NCI-H1436 (cell line): Measurements from ENCODE around the gene SEPHS1.

Source experiments
- DNase-seq: peaks from one replicate; lab custom pipeline; 2025; lab: John Stamatoyannopoulos, UW

Gene SEPHS1

DNA sequence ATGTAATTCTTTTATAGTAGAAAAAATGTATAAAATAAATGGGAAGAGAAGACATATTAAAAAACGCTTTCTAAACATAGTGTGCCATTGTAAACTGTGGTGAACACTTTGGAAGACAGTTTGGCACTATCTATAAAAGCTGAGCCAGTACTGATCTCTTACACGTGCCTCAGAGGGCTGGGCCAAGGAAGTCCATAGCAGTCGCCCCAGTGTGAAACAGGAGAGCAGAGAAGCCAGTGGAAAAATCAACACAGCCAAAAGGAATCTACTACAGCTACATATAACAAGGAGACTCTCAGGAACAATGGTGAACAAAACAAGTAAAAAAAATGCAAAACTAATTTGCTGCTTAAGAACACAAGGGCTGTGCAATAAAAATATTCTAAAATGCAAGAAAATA lies 20.6 kb downstream of the SEPHS1 start:
- no peak for DNase-seq

DNA sequence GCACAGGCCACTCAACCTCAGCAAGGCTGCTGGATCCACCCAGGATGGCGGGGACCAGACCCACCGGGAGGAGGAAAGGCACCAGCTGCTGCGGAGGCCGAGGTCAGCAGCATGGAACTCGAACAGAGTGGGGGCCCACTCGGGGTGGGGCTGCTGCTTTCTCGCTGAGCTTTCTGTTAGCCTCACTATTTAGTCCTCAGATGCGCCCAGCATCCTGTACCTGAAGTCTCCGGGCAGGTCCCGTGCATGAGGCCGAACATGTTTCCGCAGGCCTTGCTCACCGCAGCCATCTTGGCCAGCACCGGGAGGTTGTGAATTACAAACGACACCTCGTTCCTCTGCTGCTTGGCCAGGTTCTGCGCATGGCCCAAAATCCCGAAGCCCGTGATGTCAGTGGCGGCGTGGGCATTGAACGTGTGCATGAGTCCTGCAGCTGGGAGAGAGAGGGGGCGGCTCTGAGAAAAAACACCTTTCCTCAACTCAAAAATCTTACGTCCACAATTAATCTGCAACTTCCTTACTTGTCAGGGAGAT lies 25.4 kb downstream of the SEPHS1 start:
- no peak for DNase-seq

GRCh38 chr10:13321576-13321975 lies 26.5 kb downstream of the SEPHS1 start:
- no peak for DNase-seq

DNA sequence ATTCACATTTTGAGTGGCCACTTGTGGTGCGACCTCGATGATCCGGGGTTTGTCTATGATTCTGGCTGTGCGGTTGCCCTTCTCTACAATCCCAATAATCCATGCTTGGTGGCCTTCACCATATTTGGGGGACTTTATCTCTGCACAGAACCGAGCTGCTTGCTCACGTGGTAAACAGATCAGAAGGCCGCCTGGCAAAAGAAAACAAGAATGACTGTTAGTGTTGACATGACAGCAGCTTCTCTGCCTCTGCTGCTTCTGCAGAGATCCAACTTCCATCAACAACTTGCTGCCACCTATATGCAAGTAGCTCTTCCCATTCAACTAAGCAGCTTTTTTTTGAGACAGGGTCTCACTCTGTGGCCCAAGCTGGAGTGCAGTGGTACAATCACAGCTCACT lies 28.9 kb downstream of the SEPHS1 start:
- DNase-seq = no peak

DNA sequence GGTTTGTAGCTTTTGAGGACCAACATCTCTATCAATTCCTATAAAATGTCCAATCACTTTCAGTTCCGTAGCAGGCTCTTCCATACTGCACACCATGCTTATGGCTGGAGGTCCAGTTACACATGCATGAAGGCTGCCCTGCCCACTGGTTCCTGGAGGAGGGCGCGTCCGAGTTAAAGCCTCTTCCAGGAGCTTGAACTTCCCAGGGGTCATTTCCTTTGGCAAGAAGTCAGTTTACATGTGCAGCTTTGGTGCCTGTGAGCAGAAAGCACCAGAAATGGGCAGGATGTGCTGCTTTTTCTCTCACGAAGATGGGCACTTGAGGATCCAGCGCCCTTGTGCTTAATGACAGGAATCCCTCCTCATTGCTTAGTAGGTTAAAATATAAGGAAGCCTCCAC lies 30.6 kb downstream of the SEPHS1 start:
- DNase-seq = no peak

DNA sequence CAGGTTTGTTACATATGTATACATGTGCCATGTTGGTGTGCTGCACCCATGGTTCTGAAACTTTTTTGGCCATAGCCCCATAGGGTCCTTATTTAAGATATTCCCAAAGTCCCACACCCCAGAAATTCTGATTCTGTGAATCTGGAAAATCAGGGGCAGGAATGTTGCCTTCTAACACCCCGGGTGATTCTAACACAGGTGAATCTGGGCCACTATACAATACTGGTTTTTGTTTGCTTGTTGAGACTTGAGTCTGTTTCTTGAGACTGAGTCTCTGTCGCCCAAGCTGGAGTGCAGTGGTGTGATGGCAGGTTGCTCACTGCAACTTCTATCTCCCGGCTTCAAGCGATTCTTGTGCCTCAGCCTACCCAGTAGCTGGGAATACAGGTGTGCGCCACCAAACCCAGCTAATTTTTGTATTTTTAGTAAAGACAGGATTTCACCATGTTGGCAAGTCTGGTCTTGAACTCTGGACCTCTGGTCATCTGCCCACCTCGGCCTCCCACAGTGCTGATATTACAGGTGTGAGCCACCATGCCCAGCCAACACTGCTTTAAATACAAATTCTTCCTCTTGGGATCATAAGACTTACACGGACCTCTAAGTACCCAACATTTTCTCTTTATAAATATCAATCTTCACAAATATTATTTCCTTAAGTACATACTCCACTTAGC lies 31.3 kb downstream of the SEPHS1 start:
- no peak for DNase-seq

GRCh38 chr10:13315361-13315760 lies 32.7 kb downstream of the SEPHS1 start:
- no peak for DNase-seq

- no peak for DNase-seq
Measured at GRCh38 chr10:13311177-13311575, 36.9 kb downstream of the SEPHS1 start.

DNA sequence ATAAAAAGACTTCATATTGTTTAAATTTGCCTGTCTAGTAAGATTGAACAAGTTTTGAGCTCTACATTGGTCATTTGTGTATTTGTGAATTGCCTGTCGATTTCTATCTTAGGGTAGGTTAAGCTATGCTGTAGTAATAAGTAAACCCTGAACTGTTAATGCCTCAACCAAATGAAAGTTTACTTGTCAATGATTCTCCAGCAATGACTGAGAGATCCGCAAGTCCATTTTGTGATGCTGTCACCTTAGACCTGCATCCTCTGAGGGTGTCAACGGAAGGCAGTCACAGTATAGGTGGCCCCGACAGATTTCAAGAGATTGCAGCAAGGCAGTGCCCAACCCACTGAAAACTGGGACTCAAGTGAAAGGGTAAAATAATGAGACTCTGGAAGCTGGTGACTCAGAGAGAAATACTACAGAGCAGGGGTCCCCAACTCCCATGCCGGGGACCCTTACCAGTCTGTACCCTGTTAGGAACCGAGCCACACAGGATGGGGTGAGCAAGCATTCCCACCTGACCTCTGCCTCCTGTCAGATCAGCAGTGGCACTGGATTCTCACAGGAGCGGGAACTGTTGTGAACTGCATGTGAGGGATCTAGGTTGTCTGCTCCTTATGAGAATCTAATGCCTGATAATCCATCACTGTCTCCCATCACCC lies 37.4 kb downstream of the SEPHS1 start:
- no peak for DNase-seq

DNA sequence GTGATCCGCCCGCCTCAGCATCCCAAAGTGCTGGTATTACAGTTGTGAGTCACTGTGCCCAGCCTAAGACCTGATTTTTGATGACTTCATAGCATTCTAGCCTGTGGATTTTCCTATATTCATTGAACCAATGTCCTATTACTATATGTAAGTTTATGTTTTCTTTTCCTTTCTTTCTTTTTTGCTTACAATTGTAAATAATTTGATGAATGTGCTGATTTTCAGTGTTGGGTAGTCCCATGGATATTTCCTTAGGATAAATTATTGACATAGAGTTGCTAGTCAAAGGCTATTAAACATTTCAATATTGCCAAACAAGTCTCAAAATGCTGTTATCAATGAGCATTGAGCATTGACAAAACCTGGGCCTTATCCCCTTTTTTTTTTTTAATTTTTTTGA lies 38.3 kb downstream of the SEPHS1 start:
- DNase-seq = no peak

DNA sequence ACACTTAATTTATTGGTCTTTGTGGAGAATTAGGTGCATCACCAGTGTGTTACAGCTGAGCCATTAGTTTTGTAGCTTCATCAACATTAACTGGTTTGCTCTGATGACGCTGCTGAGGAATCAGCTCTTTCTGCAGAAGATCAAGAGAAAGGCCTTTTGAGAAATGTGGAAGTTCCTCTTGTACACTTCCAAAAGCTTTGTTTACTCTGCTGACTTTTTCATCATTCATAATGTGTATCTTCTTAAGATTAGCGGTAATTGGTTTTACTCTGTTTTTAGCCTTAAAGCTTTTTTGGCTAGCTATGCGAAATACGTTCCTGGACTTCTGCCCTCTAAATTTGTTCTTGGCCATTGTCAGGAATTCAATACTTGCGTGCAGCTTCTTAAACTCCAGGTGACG lies 40.0 kb downstream of the SEPHS1 start:
- DNase-seq = no peak

GRCh38 chr10:13306103-13306502 lies 42.0 kb downstream of the SEPHS1 start:
- no peak for DNase-seq

DNA sequence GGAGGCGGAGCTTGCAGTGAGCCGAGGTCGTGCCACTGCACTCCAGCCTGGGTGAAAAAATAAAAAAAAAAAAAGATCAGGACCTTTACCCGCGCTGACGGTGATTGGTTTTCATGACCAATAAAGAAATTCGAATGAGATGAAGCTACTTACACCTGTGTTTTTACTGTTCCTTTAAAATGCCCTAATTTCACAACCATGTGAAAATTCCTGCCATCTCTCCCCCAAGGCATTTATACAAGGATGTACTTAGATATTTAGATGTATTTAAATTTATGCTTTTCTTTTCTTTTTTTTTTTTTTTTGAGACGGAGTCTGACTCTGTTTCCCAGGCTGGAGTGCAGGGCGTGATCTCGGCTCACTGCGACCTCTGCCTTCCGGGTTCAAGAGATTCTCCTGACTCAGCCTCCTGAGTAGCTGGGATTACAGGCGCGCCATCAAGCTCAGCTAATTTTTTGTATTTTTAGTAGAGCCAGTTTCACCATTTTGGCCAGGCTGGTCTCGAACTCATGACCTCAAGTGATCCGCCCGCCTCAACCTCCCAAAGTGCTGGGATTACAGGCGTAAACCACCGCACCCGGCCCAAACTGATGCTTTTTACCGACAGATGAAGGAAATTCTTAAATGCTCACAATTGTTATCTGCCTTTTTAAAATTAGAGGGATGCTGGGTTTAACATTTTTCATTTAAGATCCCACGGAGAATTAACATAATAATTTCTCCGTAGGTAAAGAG lies 45.1 kb downstream of the SEPHS1 start:
- no peak for DNase-seq

GRCh38 chr10:13299437-13300287 lies 48.4 kb downstream of the SEPHS1 start, which contains the start of gene PHYH:
PHYH (minus strand) TSS chr10:13300064; CDS start chr10:13300042, 22 bp downstream.
- peak; percentile 69 for DNase-seq

- DNase-seq = no peak
Measured at GRCh38 chr10:13298748-13299436, 49.2 kb downstream of the SEPHS1 start.

DNA sequence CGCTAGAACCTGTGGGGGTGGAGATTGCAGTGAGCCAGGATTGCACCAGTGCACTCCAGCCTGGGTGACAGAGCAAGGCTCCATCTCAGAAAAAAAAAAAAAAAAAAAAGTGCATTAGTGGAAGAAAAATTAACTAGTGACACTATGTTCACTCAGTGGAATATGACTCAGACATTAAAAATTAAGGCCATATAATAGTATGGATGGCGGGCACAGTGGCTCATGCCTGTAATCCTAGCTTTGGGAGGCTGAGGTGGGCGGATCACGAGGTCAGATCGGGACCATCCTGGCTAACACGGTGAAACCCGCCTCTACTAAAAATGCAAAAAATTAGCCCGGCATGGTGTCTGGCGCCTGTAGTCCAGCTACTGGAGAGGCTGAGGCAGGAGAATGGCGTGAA lies 51.6 kb downstream of the SEPHS1 start:
- DNase-seq = no peak

GRCh38 chr10:13294784-13295183 lies 53.3 kb downstream of the SEPHS1 start:
- no peak for DNase-seq

GRCh38 chr10:13291821-13292773 lies 56.0 kb downstream of the SEPHS1 start:
- no peak for DNase-seq

DNA sequence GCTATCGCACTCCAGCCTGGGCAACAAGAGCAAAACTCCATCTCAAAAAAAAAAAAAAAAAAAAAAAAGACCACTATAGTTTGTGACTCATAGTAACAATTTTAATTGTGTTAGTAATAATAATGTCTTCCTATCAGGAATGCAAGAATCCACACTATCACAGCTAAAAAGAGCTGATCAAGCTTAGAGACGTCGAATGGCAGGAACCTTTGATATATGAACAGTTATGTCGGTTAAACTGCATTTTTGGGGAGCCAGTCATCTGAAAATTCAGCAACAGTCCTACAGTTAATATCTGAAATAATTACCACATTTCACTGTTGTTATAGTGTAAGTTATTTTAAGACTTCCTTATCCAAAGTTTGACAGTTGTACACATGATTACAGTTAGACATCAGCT lies 57.0 kb downstream of the SEPHS1 start:
- DNase-seq = no peak

DNA sequence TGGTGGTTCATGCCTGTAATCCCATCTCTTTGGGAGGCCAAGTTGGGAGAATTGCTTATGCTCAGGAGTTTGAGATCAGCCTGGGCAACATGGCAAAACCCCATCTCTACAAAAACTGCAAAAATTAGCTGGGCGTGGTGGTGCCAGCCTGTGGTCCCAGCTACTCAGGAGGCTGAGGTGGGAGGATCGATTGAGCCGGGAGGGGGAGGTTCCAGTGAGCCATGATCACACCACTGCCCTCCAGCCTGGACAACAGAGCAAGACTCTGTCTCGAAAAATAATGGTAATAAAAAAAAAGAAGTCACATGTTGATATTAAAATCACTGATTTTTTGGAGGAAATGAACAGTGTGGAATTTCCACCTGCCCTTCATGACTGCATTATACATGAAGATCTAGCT lies 64.0 kb downstream of the SEPHS1 start:
- no peak for DNase-seq
